D721Med (cell line): ENCODE results near the gene SPIRE1.

Experiments used
- DNase-seq: peaks from one replicate; pipeline ENCODE4 v3.0.0; 2011; ENCODE audit warnings: low spot score; ENCODE audit not compliant: insufficient read length
- FAIRE-seq: peaks from 2 replicates; lab custom pipeline; 2011; peaks lifted over from hg19 to GRCh38; lab: Jason Lieb, UNC
- TF ChIP-seq, protein P1 (sequence below): IDR thresholded peaks from 2 replicates; pipeline ENCODE4 v1.5.1; 2012; ENCODE audit warnings: mild to moderate bottlenecking, control low read depth; ENCODE audit not compliant: insufficient read depth; ENCODE audit errors: missing control alignments

SPIRE1 gene

GRCh38 chr18:12520442-12520992 lies 137.4 kb downstream of the SPIRE1 start:
- no peak for FAIRE-seq

DNA sequence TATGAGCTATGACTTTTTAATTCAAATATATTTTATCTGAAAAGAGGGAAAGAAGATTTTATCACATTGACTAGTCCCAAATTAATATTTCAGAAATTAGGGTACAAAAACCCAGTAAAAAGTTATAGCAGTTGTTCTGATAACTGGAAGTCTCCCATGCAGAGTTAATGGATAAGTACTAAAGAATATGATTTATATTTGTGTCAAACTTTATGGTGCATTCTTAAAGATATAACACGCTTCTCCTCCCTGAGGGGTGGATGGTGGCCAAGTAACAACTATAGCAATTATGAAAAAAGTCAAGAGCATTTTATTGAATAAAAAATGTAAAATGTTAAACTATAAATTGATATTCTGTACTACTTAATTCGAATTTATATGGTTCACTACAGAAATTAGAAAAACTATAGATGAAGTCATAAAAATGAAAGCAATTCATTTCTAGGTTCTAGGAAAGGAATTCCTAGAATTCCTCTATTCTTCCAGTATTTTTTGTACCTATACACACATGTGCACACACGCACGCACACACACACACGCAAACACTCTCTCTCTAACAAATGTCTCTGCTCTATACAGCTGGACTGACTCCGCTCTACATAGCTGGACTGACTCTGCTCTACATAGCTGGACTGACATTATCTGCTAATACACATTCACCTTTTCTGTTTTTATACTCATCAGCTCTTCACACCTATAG lies 138.9 kb downstream of the SPIRE1 start:
- TF ChIP-seq, protein P1, sequence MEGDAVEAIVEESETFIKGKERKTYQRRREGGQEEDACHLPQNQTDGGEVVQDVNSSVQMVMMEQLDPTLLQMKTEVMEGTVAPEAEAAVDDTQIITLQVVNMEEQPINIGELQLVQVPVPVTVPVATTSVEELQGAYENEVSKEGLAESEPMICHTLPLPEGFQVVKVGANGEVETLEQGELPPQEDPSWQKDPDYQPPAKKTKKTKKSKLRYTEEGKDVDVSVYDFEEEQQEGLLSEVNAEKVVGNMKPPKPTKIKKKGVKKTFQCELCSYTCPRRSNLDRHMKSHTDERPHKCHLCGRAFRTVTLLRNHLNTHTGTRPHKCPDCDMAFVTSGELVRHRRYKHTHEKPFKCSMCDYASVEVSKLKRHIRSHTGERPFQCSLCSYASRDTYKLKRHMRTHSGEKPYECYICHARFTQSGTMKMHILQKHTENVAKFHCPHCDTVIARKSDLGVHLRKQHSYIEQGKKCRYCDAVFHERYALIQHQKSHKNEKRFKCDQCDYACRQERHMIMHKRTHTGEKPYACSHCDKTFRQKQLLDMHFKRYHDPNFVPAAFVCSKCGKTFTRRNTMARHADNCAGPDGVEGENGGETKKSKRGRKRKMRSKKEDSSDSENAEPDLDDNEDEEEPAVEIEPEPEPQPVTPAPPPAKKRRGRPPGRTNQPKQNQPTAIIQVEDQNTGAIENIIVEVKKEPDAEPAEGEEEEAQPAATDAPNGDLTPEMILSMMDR = no peak
- DNase-seq (no peak), FAIRE-seq (no peak)

More at GRCh38 chr18:12520442-12520992, 137.4 kb downstream of the SPIRE1 start:
- no peak for DNase-seq
- TF ChIP-seq, protein P1 = no peak

DNA sequence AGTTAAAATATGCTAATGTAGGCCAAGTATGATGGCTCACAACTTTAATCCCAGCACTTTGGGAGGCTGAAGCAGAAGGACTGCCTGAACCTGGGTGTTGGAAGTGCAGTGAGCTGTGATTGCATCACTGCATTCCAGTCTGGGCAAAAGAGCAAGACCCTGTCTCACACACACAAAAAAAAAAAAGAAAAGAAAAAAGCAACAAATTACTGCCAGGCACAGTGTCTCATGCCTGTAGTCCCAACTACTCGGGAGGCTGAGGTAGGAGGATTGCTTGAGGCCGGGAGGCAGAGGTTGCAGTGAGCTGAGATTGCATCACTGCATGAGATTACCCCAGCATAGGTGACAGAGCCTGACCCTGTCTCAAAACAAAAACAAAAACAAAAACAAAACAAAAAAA lies 139.6 kb downstream of the SPIRE1 start:
- FAIRE-seq (no peak), DNase-seq (no peak)
- TF ChIP-seq, protein P1 = no peak

GRCh38 chr18:12517142-12517825 lies 140.6 kb downstream of the SPIRE1 start:
- TF ChIP-seq, protein P1 = no peak
- DNase-seq (no peak), FAIRE-seq (no peak)

DNA sequence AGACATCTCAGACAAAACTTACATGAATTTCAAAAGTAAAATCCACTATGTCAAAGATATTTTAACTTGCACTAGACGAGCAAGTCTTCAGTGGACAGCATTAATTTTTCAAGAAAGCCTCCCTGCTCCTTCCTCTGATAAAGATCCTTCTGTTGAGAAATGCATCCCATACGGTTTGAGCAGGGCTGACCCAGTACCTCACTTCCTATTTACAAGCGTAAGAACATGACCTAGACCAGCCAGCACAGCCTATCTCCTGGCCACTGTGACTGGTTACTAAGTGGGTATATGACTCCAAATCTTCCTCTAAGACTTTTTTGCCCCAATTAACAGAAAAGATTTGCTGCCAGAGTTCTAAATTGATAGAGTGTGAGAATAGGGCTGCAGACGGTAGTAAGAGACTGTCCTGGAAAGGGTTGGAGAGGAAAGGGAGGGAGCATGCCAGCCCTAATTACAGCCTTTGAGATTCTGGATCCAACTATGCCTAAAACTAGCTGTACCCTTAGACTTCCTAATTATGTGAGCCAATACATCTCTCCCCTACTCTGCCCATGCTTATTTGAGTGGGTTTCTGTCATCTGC lies 141.8 kb downstream of the SPIRE1 start:
- FAIRE-seq = no peak
- DNase-seq = no peak
- TF ChIP-seq, protein P1 = no peak

DNA sequence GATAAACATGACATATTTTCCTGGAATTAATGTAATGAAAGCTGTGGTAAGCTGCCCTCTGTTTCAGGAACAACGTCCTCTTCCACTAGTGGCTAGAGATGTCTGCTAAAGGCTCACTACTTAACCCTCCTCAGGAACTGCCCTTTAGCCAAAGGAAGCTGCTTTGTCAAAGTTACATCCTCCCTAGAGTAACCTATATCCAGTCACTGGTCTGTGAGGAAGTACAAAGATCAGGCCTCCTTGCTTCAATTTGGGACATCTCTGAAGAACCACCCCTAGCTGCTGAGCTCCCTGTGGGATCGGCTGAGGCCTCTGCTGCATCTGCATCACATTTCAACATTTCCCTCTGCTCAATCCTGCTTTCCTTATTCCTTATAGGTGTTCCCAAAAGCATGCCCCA lies 142.4 kb downstream of the SPIRE1 start:
- DNase-seq (no peak), FAIRE-seq (no peak)
- TF ChIP-seq, protein P1 = no peak
